D341Med (cell line): ENCODE measurements around the gene BMAL1.
"Not testable (repeated sequence)": the region's sequence is repeated elsewhere in the genome, so short reads cannot be mapped to it uniquely, and the experiment has no call there.

ENCODE experiments used
- DNase-seq: peaks from one replicate; pipeline ENCODE4 v3.0.0; 2012; ENCODE audit warnings: low spot score

BMAL1 gene

GRCh38 chr11:13277768-13278608 lies at the start of gene BMAL1:
BMAL1 (plus strand) TSS chr11:13277790; CDS start chr11:13354309, 76,519 bp downstream.
- DNase-seq = no peak

GRCh38 chr11:13228572-13228971 lies 49.0 kb upstream of the BMAL1 start:
- DNase-seq = no peak

GRCh38 chr11:13229136-13229535 lies 48.5 kb upstream of the BMAL1 start:
- DNase-seq = no peak

- no peak for DNase-seq
Observed at GRCh38 chr11:13229711-13230318, 47.8 kb upstream of the BMAL1 start.

- DNase-seq = no peak
Observed at GRCh38 chr11:13233173-13233745, 44.3 kb upstream of the BMAL1 start.

- no peak for DNase-seq
Observed at GRCh38 chr11:13235895-13236294, 41.7 kb upstream of the BMAL1 start.

- DNase-seq = no peak
Observed at GRCh38 chr11:13236626-13237025, 41.0 kb upstream of the BMAL1 start.

- no peak for DNase-seq
Observed at GRCh38 chr11:13237761-13238160, 39.8 kb upstream of the BMAL1 start.

- peak; percentile 65 for DNase-seq
Observed at GRCh38 chr11:13238879-13239514, 38.6 kb upstream of the BMAL1 start.

GRCh38 chr11:13242564-13242963 lies 35.0 kb upstream of the BMAL1 start:
- no peak for DNase-seq

- no peak for DNase-seq
Observed at GRCh38 chr11:13247606-13248296, 29.8 kb upstream of the BMAL1 start.

GRCh38 chr11:13249177-13249576 lies 28.4 kb upstream of the BMAL1 start:
- DNase-seq = no peak

- no peak for DNase-seq
Observed at GRCh38 chr11:13249992-13250391, 27.6 kb upstream of the BMAL1 start.

GRCh38 chr11:13251966-13252365 lies 25.6 kb upstream of the BMAL1 start:
- no peak for DNase-seq

GRCh38 chr11:13252438-13252837 lies 25.2 kb upstream of the BMAL1 start:
- no peak for DNase-seq

GRCh38 chr11:13256216-13256615 lies 21.4 kb upstream of the BMAL1 start:
- no peak for DNase-seq

- DNase-seq = not testable (repeated sequence)
Observed at GRCh38 chr11:13258061-13258460, 19.5 kb upstream of the BMAL1 start.

- no peak for DNase-seq
Observed at GRCh38 chr11:13258855-13259254, 18.7 kb upstream of the BMAL1 start.

GRCh38 chr11:13259374-13259773 lies 18.2 kb upstream of the BMAL1 start:
- no peak for DNase-seq

GRCh38 chr11:13260201-13260962 lies 17.2 kb upstream of the BMAL1 start:
- no peak for DNase-seq

- no peak for DNase-seq
Observed at GRCh38 chr11:13260963-13261588, 16.5 kb upstream of the BMAL1 start.
